Neuron (in vitro differentiated cells): Measurements from ENCODE around the gene CGGBP1.

ENCODE experiments used
- H2AFZ ChIP-seq: one replicate; pipeline ENCODE4 v1.6.1; 2013; ENCODE audit warnings: low read depth, mild to moderate bottlenecking, inconsistent platforms, low read length, moderate library complexity
- H3K27me3 ChIP-seq: one replicate; pipeline ENCODE4 v1.6.1; 2013; ENCODE audit warnings: low read length; ENCODE audit not compliant: insufficient read depth
- H3K36me3 ChIP-seq: one replicate; pipeline ENCODE4 v1.6.1; 2013; ENCODE audit warnings: low read length; ENCODE audit not compliant: insufficient read depth
- H3K4me1 ChIP-seq: one replicate; pipeline ENCODE4 v1.6.1; 2013; ENCODE audit warnings: low read length; ENCODE audit not compliant: insufficient read depth
- H3K4me3 ChIP-seq: 2 replicates; pipeline ENCODE4 v1.5.1; 2013; ENCODE audit warnings: mild to moderate bottlenecking, low read length, moderate library complexity
- H3K9me3 ChIP-seq: one replicate; pipeline ENCODE4 v1.6.1; 2013; ENCODE audit warnings: low read length

CGGBP1 gene

GRCh38 chr3:88059380-88060170, 770 bp upstream of the CGGBP1 start:
- Histone ChIP-seq H3K4me3 (peak overlapping the region; percentile 95), H3K27me3 (no peaks in the 10 kb centered on the region), H3K36me3 (peaks cover 25% of the 10 kb centered on the region), H3K4me1 (peaks cover 31% of the 10 kb centered on the region), H3K9me3 (no peaks in the 10 kb centered on the region), H2AFZ (peak overlapping the region; percentile 66)

DNA sequence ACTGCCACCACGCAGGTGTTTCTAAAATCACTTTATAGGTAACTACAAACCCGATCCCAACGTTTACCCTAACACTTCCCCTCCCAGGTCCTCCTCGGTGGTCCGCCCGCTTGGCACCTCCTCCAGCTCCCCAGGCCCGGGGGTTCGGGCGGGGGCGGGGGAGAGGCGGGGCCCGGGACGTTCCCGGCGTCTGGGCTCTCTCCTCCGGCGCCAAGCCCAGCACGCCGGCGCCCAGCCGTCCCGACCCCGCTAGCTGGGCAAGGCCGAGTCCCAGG, 562 bp downstream of the CGGBP1 start:
- Histone ChIP-seq H3K27me3 (no peaks in the 10 kb centered on the region), H3K4me1 (peaks cover 31% of the 10 kb centered on the region), H3K4me3 (peak overlapping the region; percentile 95), H3K9me3 (no peaks in the 10 kb centered on the region), H2AFZ (peak overlapping the region; percentile 66), H3K36me3 (peaks cover 27% of the 10 kb centered on the region)

DNA sequence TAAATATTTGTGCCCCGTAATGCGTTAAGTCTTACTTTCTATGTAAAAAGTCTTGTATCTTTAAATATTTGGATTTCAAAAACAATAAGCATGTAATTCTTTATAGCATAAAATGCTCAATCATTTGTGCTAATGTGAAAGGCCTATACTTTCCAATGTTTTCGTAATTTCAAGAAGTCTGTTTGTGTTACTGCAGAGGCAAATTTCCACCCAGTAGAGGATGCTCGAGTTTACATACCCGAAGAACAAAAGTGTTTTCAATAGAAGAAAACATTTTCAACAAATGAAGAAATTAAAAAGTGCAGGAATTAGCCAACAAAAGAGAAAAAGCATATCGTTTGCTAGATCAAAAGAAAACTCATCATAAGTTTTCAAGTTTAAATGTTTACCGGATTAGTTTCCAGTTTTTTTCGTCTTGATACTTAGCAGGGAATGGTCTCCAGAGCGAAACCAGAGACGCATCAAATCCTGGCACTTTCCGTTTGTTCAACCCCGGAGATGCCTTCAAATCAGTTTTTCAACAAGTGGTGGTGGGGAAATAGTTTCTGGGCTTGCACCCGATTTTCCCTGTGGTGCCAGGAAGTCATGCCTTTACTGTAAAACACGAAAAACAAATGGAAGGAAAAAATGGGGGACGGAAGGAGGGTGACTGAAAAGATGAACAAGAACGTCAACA, 1.0 kb downstream of the CGGBP1 start:
- Histone ChIP-seq H3K36me3 (peaks cover 27% of the 10 kb centered on the region), H3K4me3 (peak overlapping the region; percentile 95), H3K9me3 (no peaks in the 10 kb centered on the region), H2AFZ (peak overlapping the region; percentile 66), H3K27me3 (no peaks in the 10 kb centered on the region), H3K4me1 (peaks cover 31% of the 10 kb centered on the region)

- no peak overlapping the region for H3K4me3 ChIP-seq
- no peaks in the 10 kb centered on the region for H3K4me1 ChIP-seq
- no peak overlapping the region for H2AFZ ChIP-seq
- no peaks in the 10 kb centered on the region for H3K9me3 ChIP-seq
- no peaks in the 10 kb centered on the region for H3K27me3 ChIP-seq
- H3K36me3 ChIP-seq, result no peaks in the 10 kb centered on the region
These were observed 12.0 kb downstream of the CGGBP1 start for GRCh38 chr3:88046766-88047165.

- Histone ChIP-seq H2AFZ (no peak overlapping the region), H3K4me1 (no peaks in the 10 kb centered on the region), H3K27me3 (peaks cover 2% of the 10 kb centered on the region), H3K4me3 (no peak overlapping the region), H3K9me3 (peaks cover 3% of the 10 kb centered on the region), H3K36me3 (no peaks in the 10 kb centered on the region)
These were observed 14.4 kb downstream of the CGGBP1 start for GRCh38 chr3:88044411-88044810.

DNA sequence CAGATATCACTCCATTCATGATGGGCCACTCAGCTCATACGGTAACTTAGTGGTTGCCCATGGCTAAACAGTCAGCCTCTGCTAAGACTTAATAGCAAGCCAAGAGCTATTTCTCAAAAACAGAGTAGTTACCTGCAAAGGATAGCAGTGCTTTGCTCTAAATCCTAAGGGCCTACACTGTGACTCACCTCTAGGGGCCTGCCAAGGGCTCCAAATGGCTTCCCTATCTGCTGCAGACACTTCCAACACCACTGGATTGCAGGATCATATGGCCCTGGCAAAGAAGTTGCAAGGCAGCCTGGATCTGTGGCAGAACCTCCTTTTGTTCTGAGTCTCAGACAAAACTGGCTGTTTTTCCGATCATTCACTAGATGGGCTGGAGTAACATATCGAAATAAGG, 17.8 kb downstream of the CGGBP1 start:
- Histone ChIP-seq H3K36me3 (no peaks in the 10 kb centered on the region), H2AFZ (no peak overlapping the region), H3K9me3 (peaks cover 3% of the 10 kb centered on the region), H3K27me3 (peaks cover 2% of the 10 kb centered on the region), H3K4me3 (no peak overlapping the region), H3K4me1 (no peaks in the 10 kb centered on the region)

GRCh38 chr3:88040529-88040928, 18.3 kb downstream of the CGGBP1 start:
- H2AFZ ChIP-seq, result no peak overlapping the region
- no peaks in the 10 kb centered on the region for H3K4me1 ChIP-seq
- no peak overlapping the region for H3K4me3 ChIP-seq
- peaks cover 3% of the 10 kb centered on the region for H3K9me3 ChIP-seq
- H3K36me3 ChIP-seq, result no peaks in the 10 kb centered on the region
- peaks cover 2% of the 10 kb centered on the region for H3K27me3 ChIP-seq

DNA sequence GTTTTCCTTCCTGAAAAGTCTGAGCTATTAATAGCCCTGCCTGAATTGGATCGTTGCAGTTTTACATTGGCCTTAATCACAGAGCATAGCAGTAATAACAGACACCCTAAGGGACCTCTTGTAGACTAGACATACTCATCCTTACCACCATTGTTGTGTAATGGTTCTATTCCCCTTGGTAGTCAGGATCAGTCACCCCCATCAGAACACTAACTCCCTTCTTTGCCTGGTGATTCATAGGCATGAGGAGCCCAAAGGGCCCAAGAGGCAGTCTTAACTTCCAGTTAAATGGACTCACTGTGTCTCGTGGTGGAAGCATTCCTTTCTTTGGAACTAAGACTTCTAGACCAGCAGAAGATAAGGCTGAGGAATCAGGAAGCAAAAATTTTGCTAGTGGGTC, 20.2 kb downstream of the CGGBP1 start:
- Histone ChIP-seq H3K4me1 (no peaks in the 10 kb centered on the region), H3K36me3 (no peaks in the 10 kb centered on the region), H3K27me3 (peaks cover 2% of the 10 kb centered on the region), H3K9me3 (peaks cover 3% of the 10 kb centered on the region), H3K4me3 (no peak overlapping the region), H2AFZ (no peak overlapping the region)

- Histone ChIP-seq H2AFZ (no peak overlapping the region), H3K4me3 (no peak overlapping the region), H3K4me1 (no peaks in the 10 kb centered on the region), H3K27me3 (peaks cover 2% of the 10 kb centered on the region), H3K36me3 (no peaks in the 10 kb centered on the region), H3K9me3 (peaks cover 3% of the 10 kb centered on the region)
These were observed 22.6 kb downstream of the CGGBP1 start for GRCh38 chr3:88036221-88036620.

DNA sequence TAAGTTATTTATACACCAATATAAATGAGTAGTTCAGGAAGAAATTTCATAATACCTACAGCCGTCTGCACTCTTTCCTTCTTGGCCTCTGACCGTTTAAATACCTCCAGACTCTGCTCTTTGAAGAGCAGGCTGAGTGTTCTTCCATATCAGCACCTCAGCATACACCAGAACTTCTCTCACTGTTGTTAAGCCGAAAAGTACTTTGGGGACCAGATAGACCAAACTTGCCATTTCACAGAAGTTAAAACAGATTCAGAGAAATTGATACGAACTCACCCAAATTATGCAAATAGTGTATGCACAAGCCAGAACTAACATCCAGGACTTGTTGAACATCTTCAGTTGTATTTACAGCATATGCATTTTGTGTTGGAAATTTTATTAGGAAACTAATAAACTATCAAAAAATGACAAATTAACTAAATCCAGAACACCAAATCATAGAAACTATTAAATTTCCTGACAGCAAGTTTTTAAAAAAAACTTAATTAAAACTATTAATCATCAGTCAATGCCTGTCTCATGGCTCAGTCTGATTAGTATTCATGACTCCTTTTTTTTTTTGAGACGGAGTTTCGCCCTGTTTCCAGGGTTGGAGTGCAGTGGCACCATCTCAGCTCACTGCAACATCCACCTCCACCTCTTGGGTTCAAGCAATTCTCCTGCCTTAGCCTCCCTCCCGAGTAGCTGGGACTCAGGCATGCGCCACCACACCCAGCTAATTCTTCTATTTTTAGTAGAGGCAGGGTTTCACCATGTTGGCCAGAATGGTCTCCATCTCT, 24.1 kb downstream of the CGGBP1 start:
- Histone ChIP-seq H3K9me3 (peaks cover 3% of the 10 kb centered on the region), H2AFZ (no peak overlapping the region), H3K27me3 (no peaks in the 10 kb centered on the region), H3K4me3 (no peak overlapping the region), H3K4me1 (no peaks in the 10 kb centered on the region), H3K36me3 (no peaks in the 10 kb centered on the region)

- H3K4me3 ChIP-seq, result no peak overlapping the region
- H2AFZ ChIP-seq, result no peak overlapping the region
- no peaks in the 10 kb centered on the region for H3K9me3 ChIP-seq
- H3K4me1 ChIP-seq, result no peaks in the 10 kb centered on the region
- H3K27me3 ChIP-seq, result no peaks in the 10 kb centered on the region
- H3K36me3 ChIP-seq, result no peaks in the 10 kb centered on the region
These were observed 25.0 kb downstream of the CGGBP1 start for GRCh38 chr3:88033808-88034207.

GRCh38 chr3:88033079-88033478, 25.7 kb downstream of the CGGBP1 start:
- H3K36me3 ChIP-seq, result no peaks in the 10 kb centered on the region
- no peak overlapping the region for H3K4me3 ChIP-seq
- no peaks in the 10 kb centered on the region for H3K9me3 ChIP-seq
- H3K4me1 ChIP-seq, result no peaks in the 10 kb centered on the region
- H3K27me3 ChIP-seq, result no peaks in the 10 kb centered on the region
- no peak overlapping the region for H2AFZ ChIP-seq

- no peaks in the 10 kb centered on the region for H3K9me3 ChIP-seq
- no peak overlapping the region for H3K4me3 ChIP-seq
These were observed 26.6 kb downstream of the CGGBP1 start for GRCh38 chr3:88032245-88032644.

More at GRCh38 chr3:88032245-88032644, 26.6 kb downstream of the CGGBP1 start:
- Histone ChIP-seq H3K4me1 (no peaks in the 10 kb centered on the region), H2AFZ (peak overlapping the region; percentile 69), H3K36me3 (no peaks in the 10 kb centered on the region), H3K27me3 (no peaks in the 10 kb centered on the region)
